Smooth muscle cell (in vitro differentiated cells): ENCODE measurements around the gene CEP250. TPM values are rescaled to one million over a fixed set of nuclear protein-coding genes. Genes with fewer than 3 reads are reported as not detected.

Source experiments
- DNase-seq: peaks from one replicate; lab custom pipeline; 2025; ENCODE audit not compliant: unreplicated experiment; lab: John Stamatoyannopoulos, UW
- H2AFZ ChIP-seq: fragments of 200-600 bp; sonication (generic); 2 replicates; pipeline ENCODE4 v1.6.0; 2016; ENCODE audit warnings: antibody characterized with exemption, low read depth, mild to moderate bottlenecking
- H3F3A ChIP-seq: fragments of 200-600 bp; sonication (generic); 2 replicates; pipeline ENCODE4 v1.6.0; 2017; ENCODE audit warnings: antibody characterized with exemption, low read depth
- H3K27ac ChIP-seq: fragments of 200-600 bp; sonication (generic); 2 replicates; pipeline ENCODE4 v1.5.1; 2016; ENCODE audit warnings: low read depth, mild to moderate bottlenecking
- H3K27me3 ChIP-seq: fragments of 200-600 bp; sonication (generic); 2 replicates; pipeline ENCODE4 v1.6.1; 2016; ENCODE audit warnings: low read depth, mild to moderate bottlenecking
- H3K36me3 ChIP-seq: fragments of 200-600 bp; sonication (generic); 2 replicates; pipeline ENCODE4 v1.5.1; 2016; ENCODE audit warnings: low read depth
- H3K4me1 ChIP-seq: fragments of 200-600 bp; sonication (generic); 2 replicates; pipeline ENCODE4 v1.5.1; 2016; ENCODE audit warnings: low read depth
- H3K4me2 ChIP-seq: fragments of 200-600 bp; sonication (generic); 2 replicates; pipeline ENCODE4 v1.6.0; 2016; ENCODE audit warnings: mild to moderate bottlenecking
- H3K4me3 ChIP-seq: fragments of 200-600 bp; sonication (generic); 2 replicates; pipeline ENCODE4 v1.5.1; 2016; ENCODE audit warnings: mild to moderate bottlenecking
- H3K79me2 ChIP-seq: fragments of 200-600 bp; sonication (generic); 2 replicates; pipeline ENCODE4 v1.6.0; 2016; ENCODE audit warnings: low read depth, mild to moderate bottlenecking
- H3K9ac ChIP-seq: fragments of 200-600 bp; sonication (generic); 2 replicates; pipeline ENCODE4 v1.6.0; 2016; ENCODE audit warnings: low read depth
- H3K9me3 ChIP-seq: fragments of 200-600 bp; sonication (generic); replicated peaks from 2 replicates; pipeline ENCODE4 v1.5.1; 2016; ENCODE audit warnings: low read depth
- H4K20me1 ChIP-seq: fragments of 200-600 bp; sonication (generic); 2 replicates; pipeline ENCODE4 v1.6.0; 2016; ENCODE audit warnings: low read depth
- CTCF ChIP-seq: fragments of 200-600 bp; sonication (generic); IDR thresholded peaks from 2 replicates; pipeline ENCODE4 v1.5.1; 2017; ENCODE audit warnings: borderline replicate concordance, mild to moderate bottlenecking, antibody characterized with exemption; ENCODE audit not compliant: insufficient read depth, poor library complexity, severe bottlenecking
- WGBS: methylation state at CpG from one replicate; pipeline ENCODE4 v1.1.7; 2016; ENCODE audit warnings: low lambda C conversion rate; 5-methylcytosine and 5-hydroxymethylcytosine counted together
- polyA plus RNA-seq: library from polyadenylated mRNA; unstranded; fragments of >200 nt; fragmentation: Nextera tagmentation; extraction: Ambion mirVana; gene quantifications from 2 replicates; pipeline ENCODE4 v1.2.1, GENCODE V29; 2016
- total RNA-seq: library from RNA; depleted of rRNA; stranded (reverse); fragments of >200 nt; gene quantifications from 2 replicates; pipeline ENCODE4 v1.2.3, GENCODE V29; 2014

Gene CEP250
- total and polyA plus RNA-seq, 2 experiments from 2014 or later, result 16.0 to 22.1 TPM

GRCh38 chr20:35525639-35526038 is 70.2 kb downstream of the CEP250 start:
- no peak for TF ChIP-seq CTCF

GRCh38 chr20:35527122-35527769 is 71.8 kb downstream of the CEP250 start:
- DNase-seq, result no peak
- Histone ChIP-seq H3K27ac (no peak overlapping the region), H3F3A (no peaks in the 10 kb centered on the region), H3K9me3 (no peaks in the 10 kb centered on the region), H3K27me3 (no peaks in the 10 kb centered on the region), H3K4me2 (no peak overlapping the region), H3K36me3 (no peaks in the 10 kb centered on the region), H3K9ac (no peak overlapping the region), H3K4me3 (no peak overlapping the region), H3K4me1 (no peaks in the 10 kb centered on the region), H2AFZ (no peak overlapping the region), H3K79me2 (no peaks in the 10 kb centered on the region), H4K20me1 (no peaks in the 10 kb centered on the region)
- 82% methylated on average over 12 of the region's 12 CpGs for WGBS
- TF ChIP-seq CTCF, result no peak

More at GRCh38 chr20:35525639-35526038, 70.2 kb downstream of the CEP250 start:
- H3F3A ChIP-seq, result no peaks in the 10 kb centered on the region
- no peaks in the 10 kb centered on the region for H3K9me3 ChIP-seq
- no peaks in the 10 kb centered on the region for H3K36me3 ChIP-seq
- H3K4me3 ChIP-seq, result no peak overlapping the region
- no peak for DNase-seq
- H2AFZ ChIP-seq, result no peak overlapping the region
- WGBS, result 100% methylated on average over 1 of the region's 1 CpG
- no peak overlapping the region for H3K9ac ChIP-seq
- no peak overlapping the region for H3K4me2 ChIP-seq
- H3K27ac ChIP-seq, result no peak overlapping the region
- no peaks in the 10 kb centered on the region for H3K4me1 ChIP-seq
- H3K27me3 ChIP-seq, result no peaks in the 10 kb centered on the region
- no peaks in the 10 kb centered on the region for H4K20me1 ChIP-seq
- H3K79me2 ChIP-seq, result no peaks in the 10 kb centered on the region

GRCh38 chr20:35529552-35529951 is 74.2 kb downstream of the CEP250 start, which contains the start of gene C20orf173:
C20orf173 (minus strand) TSS chr20:35529652; CDS start chr20:35529373, 279 bp downstream.
- Histone ChIP-seq H2AFZ (no peak within 1 kb of the TSS), H3K36me3 (no peaks in the 10 kb centered on the region), H3K27me3 (no peaks in the 10 kb centered on the region), H3K27ac (no peak within 1 kb of the TSS), H3F3A (no peaks in the 10 kb centered on the region), H3K9me3 (no peaks in the 10 kb centered on the region), H3K4me2 (no peak within 1 kb of the TSS), H3K4me3 (no peak within 1 kb of the TSS), H3K9ac (no peak within 1 kb of the TSS), H3K79me2 (no peaks in the 10 kb centered on the region), H3K4me1 (no peaks in the 10 kb centered on the region), H4K20me1 (no peaks in the 10 kb centered on the region)
- WGBS, result 93% methylated on average over 2 of the region's 2 CpGs
- TF ChIP-seq CTCF, result no peak
- no peak for DNase-seq

- Histone ChIP-seq H3K36me3 (no peaks in the 10 kb centered on the region), H3K9me3 (no peaks in the 10 kb centered on the region), H3K9ac (no peak overlapping the region), H2AFZ (peak overlapping the region; percentile 72), H3K79me2 (no peaks in the 10 kb centered on the region), H3K27me3 (no peaks in the 10 kb centered on the region), H3K4me1 (peaks cover 7% of the 10 kb centered on the region), H3K4me2 (peak overlapping the region; percentile 57), H3K27ac (no peak overlapping the region), H3F3A (peaks cover 4% of the 10 kb centered on the region), H3K4me3 (peak overlapping the region; percentile 36), H4K20me1 (no peaks in the 10 kb centered on the region)
- WGBS, result 43% methylated on average over 11 of the region's 11 CpGs
- DNase-seq, result no peak
- TF ChIP-seq CTCF, result no peak
Measured at GRCh38 chr20:35539756-35540212, 84.4 kb downstream of the CEP250 start.
